SJSA1 (cell line): ENCODE measurements around the gene PEX14. TPM values are rescaled to one million over a fixed set of nuclear protein-coding genes. Genes with fewer than 3 reads are reported as not detected.

ENCODE experiments used
- DNase-seq, 2 experiments: peaks; one replicate each; pipeline ENCODE4 v3.0.0-alpha.2; 2015 to 2020; ENCODE audit warnings: low spot score in 2 of 2, low read depth in 1 of 2
- H3K27ac ChIP-seq: fragments of 250-450 bp; sonication (Bioruptor Pico); 2 replicates; pipeline ENCODE4 v1.5.1; 2020; ENCODE audit warnings: mild to moderate bottlenecking, moderate library complexity
- H3K27me3 ChIP-seq: fragments of 250-450 bp; sonication (Bioruptor Pico); replicated peaks from 2 replicates; pipeline ENCODE4 v1.5.1; 2020; ENCODE audit warnings: mild to moderate bottlenecking, moderate library complexity
- H3K36me3 ChIP-seq: fragments of 250-450 bp; sonication (Bioruptor Pico); 2 replicates; pipeline ENCODE4 v1.5.1; 2020; ENCODE audit warnings: mild to moderate bottlenecking
- H3K4me1 ChIP-seq: fragments of 250-450 bp; sonication (Bioruptor Pico); replicated peaks from 2 replicates; pipeline ENCODE4 v1.6.1; 2021; ENCODE audit warnings: mild to moderate bottlenecking
- H3K4me3 ChIP-seq: fragments of 250-450 bp; sonication (Bioruptor Pico); 2 replicates; pipeline ENCODE4 v1.5.1; 2020; ENCODE audit warnings: mild to moderate bottlenecking
- H3K9me3 ChIP-seq: fragments of 250-450 bp; sonication (Bioruptor Pico); replicated peaks from 2 replicates; pipeline ENCODE4 v1.5.1; 2020; ENCODE audit warnings: mild to moderate bottlenecking
- total RNA-seq: library from RNA; depleted of rRNA; stranded (reverse); fragments of >200 nt; shearing (Covaris generic); gene quantifications from 2 replicates; pipeline ENCODE4 v1.2.3, GENCODE V29; 2014

PEX14 gene
- total RNA-seq, 1 experiment from 2014 or later: 13.8 TPM

DNA sequence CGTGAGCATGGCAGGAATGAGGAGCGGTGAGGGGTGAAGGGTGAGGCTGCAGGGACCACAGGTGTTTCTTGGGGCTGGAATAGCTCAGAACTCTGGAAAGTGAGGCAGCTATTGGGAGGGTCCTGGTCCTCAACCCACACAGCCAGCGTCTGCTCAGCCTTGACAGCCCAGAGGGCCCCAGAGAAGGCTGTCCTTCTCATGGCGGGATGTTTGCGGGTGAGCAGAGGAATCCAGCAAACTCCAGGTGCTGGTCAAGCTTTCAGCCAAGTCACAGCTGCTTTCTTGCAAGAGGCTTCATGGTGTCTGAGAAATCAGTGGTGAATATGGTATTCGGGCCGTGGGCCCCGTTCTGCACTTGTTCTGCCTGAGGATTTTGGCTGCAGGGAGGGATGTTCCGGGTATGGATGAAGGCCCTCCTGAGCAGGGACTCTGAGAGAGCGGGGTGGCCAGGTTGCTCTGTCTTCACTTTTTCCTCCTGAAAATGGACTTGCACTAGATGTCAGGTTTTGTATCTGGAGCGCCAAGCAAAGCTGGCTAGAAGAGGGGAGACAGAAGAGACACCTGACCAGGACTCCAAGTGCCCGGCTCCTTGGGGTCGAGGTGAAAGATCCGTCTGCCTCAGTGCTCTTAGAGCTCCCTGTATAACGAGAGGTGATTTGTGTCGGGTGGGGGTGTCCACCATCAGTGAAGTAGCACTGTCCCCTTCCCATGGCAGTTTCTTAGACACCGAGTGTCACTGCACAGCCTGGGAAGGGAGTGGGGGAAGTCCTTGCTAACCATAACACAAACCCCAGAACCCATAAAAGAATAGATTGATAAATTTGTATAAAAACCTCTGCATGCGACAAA, 139.9 kb downstream of the PEX14 start:
- no peaks in the 10 kb centered on the region for H3K4me1 ChIP-seq
- no peak overlapping the region for H3K27ac ChIP-seq
- H3K36me3 ChIP-seq: no peaks in the 10 kb centered on the region
- H3K27me3 ChIP-seq: peaks cover 10% of the 10 kb centered on the region
- DNase-seq: no peak
- no peak overlapping the region for H3K4me3 ChIP-seq
- no peaks in the 10 kb centered on the region for H3K9me3 ChIP-seq

DNA sequence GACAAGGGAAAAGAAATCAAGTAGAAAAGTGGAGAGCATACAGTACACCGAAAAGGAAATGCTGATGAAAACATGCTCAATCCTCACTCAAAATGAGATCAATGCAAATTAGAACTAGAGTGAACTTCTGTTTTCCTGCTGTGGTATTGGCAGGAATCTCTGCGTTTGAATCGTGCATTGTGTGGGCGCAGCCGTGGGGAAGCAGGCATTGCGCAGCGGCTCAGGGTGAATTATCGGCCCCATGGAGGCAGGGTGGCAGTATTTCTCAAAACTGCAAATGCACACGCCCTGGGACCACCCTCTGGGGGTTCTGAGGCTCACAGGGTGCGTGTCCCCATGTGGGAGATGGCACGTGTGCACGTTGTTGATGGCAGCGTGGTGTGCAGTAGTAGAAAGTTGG, 140.6 kb downstream of the PEX14 start:
- Histone ChIP-seq H3K36me3 (no peaks in the 10 kb centered on the region), H3K27me3 (peaks cover 10% of the 10 kb centered on the region), H3K4me3 (no peak overlapping the region), H3K4me1 (no peaks in the 10 kb centered on the region), H3K27ac (no peak overlapping the region), H3K9me3 (no peaks in the 10 kb centered on the region)
- no peak for DNase-seq

DNA sequence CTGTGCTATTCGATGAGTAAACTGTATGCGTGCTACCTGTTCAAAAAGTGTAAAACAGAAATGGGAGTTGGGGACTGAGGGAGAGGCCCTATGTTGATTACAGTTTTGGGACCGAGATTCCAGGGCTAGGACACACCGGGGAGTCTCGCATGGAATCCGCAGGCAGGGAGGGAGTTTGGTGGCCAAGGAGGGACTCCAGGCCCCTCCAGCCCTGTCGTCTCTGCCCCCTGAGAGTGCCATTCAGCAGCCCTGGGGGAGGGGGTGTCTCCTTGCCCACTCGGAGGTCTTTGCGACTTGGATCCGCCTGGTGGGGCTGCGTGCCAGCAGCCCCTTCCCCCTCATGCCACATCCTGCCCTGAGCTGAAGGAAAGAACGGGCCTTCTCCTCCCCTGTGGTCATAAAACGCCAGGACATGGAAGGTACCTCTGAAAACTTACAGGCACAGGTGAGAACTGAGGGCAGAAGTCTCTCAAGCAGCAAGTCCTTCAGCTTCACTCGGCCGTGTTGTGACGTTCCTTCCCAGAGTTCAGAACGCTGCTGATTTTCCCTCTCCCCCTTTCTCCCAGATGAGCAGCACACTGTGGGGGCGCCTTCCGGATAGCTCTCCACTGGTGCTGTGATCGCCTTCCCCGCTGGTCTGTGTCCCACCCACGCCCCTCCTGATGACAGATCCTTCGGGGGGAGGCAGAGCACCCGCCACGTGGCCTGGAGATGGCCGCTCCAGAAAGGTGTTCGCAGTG, 141.4 kb downstream of the PEX14 start:
- H3K9me3 ChIP-seq: no peaks in the 10 kb centered on the region
- DNase-seq: no peak
- H3K36me3 ChIP-seq: no peaks in the 10 kb centered on the region
- H3K4me1 ChIP-seq: no peaks in the 10 kb centered on the region
- H3K27ac ChIP-seq: no peak overlapping the region
- no peak overlapping the region for H3K4me3 ChIP-seq
- peaks cover 6% of the 10 kb centered on the region for H3K27me3 ChIP-seq

- no peak overlapping the region for H3K27ac ChIP-seq
- no peak overlapping the region for H3K4me3 ChIP-seq
- peaks cover under 1% of the 10 kb centered on the region; the same call in 1 of the 2 replicates for H3K27me3 ChIP-seq
- H3K4me1 ChIP-seq: no peaks in the 10 kb centered on the region
- H3K9me3 ChIP-seq: no peaks in the 10 kb centered on the region
- H3K36me3 ChIP-seq: no peaks in the 10 kb centered on the region
- no peak for DNase-seq
Measured at GRCh38 chr1:10616696-10617095, 141.9 kb downstream of the PEX14 start.

GRCh38 chr1:10617318-10617717, 142.6 kb downstream of the PEX14 start:
- no peak overlapping the region for H3K27ac ChIP-seq
- no peaks in the 10 kb centered on the region for H3K4me1 ChIP-seq
- H3K9me3 ChIP-seq: no peaks in the 10 kb centered on the region

DNA sequence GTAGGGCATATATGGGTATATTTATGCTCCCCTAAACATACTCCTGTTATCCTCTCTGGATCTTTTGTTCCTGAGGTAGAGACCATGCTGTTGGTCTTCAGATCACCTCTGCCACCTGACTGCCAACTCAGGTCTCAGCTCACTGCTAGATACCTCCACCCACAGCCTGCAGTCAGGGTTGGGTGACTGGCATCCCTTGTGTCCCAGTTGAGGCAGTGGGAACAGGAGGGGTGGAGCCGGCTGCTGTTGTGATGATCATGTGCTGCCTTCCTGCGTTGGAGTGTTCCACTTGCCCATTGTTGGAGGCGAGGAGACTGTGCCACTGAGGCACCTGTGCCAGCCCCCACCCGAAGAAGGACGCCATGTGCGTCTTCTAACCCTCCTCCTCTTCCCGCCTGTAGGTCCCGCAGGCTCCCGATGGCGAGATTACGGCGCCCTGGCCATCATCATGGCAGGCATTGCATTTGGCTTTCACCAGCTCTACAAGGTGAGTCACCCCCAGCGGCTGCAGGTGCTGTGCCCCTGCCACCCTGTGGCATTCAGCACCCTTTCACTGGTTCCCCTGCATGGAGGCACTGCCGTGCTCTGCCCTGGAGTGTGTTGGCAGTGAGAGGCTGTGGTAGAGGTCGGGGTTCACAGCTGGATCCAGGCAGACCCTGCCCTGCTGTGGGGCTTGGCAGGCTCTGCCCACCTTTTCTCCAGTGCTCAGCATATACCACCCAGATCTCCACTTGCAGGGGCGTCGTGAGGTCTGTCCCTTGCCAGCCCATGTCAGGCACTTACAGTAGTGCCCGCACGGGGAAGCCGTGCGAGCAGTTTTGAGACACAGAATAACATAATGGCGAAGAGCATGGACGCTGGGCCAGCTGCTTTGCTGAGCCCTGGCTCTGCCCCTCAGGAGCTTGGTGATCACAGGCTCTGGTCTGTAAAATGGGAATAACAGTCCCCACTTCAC, 143.5 kb downstream of the PEX14 start:
- H3K27ac ChIP-seq: no peak overlapping the region
- no peaks in the 10 kb centered on the region for H3K9me3 ChIP-seq
- H3K4me3 ChIP-seq: no peak overlapping the region
- no peaks in the 10 kb centered on the region; the same call in 1 of the 2 replicates for H3K27me3 ChIP-seq
- DNase-seq: no peak
- no peaks in the 10 kb centered on the region for H3K4me1 ChIP-seq
- H3K36me3 ChIP-seq: no peaks in the 10 kb centered on the region

More at GRCh38 chr1:10617318-10617717, 142.6 kb downstream of the PEX14 start:
- Histone ChIP-seq H3K4me3 (no peak overlapping the region), H3K27me3 (no peaks in the 10 kb centered on the region; the same call in 1 of the 2 replicates), H3K36me3 (no peaks in the 10 kb centered on the region)
- no peak for DNase-seq

- H3K4me1 ChIP-seq: no peaks in the 10 kb centered on the region
- peaks cover 11% of the 10 kb centered on the region for H3K36me3 ChIP-seq
- no peak overlapping the region for H3K4me3 ChIP-seq
- no peak overlapping the region for H3K27ac ChIP-seq
- H3K27me3 ChIP-seq: no peaks in the 10 kb centered on the region
- no peak for DNase-seq
- no peaks in the 10 kb centered on the region for H3K9me3 ChIP-seq
Measured at GRCh38 chr1:10620776-10621175, 146.0 kb downstream of the PEX14 start.

GRCh38 chr1:10621906-10622305, 147.2 kb downstream of the PEX14 start:
- Histone ChIP-seq H3K4me3 (no peak overlapping the region), H3K9me3 (no peaks in the 10 kb centered on the region), H3K36me3 (peaks cover 11% of the 10 kb centered on the region), H3K27me3 (no peaks in the 10 kb centered on the region), H3K4me1 (no peaks in the 10 kb centered on the region), H3K27ac (no peak overlapping the region)
- DNase-seq: no peak

- Histone ChIP-seq H3K27ac (no peak overlapping the region), H3K4me3 (no peak overlapping the region), H3K9me3 (no peaks in the 10 kb centered on the region), H3K4me1 (no peaks in the 10 kb centered on the region), H3K36me3 (peaks cover 11% of the 10 kb centered on the region), H3K27me3 (no peaks in the 10 kb centered on the region)
- no peak for DNase-seq
Measured at GRCh38 chr1:10622910-10623685, 148.3 kb downstream of the PEX14 start.

- Histone ChIP-seq H3K4me3 (no peak overlapping the region), H3K27ac (no peak overlapping the region), H3K9me3 (no peaks in the 10 kb centered on the region), H3K4me1 (no peaks in the 10 kb centered on the region), H3K36me3 (peaks cover 11% of the 10 kb centered on the region), H3K27me3 (no peaks in the 10 kb centered on the region)
- no peak for DNase-seq
Measured at GRCh38 chr1:10623686-10624145, 149.0 kb downstream of the PEX14 start.

DNA sequence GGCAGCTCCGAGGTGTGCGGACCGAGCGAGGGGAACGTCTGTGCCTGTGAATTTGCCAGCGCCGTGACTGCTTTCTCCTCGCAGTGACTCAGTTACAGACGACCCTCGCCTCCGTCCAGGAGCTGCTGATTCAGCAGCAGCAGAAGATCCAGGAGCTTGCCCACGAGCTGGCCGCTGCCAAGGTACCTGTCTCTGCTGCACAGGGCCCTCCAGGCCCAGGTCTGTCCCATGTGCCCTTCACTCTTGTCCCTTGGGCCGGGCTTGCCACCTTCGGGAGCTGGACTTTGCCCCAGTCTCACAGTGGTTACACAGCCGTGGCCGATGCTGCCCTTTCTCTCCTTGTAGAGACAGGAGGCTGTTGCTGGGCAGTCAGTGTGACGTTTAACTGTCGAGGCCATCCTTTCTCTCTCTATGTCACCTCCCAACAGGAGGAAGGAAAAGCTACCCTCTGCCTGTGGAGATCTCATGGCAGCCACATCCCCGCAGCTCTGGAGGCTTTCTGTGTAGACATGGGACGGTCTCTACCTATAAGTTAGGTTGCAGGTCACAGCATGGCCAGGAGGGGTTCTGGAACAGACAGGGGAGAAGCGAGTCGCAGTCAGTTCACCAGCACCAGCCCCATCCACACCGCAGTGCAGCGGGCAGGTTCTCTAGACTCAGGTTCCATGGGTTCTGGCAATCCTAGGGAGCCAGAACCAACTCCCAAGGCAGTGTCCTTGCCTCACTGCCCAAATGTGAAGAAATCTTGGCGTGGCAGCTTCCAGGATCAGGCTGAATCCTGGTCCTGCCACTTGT, 149.7 kb downstream of the PEX14 start:
- no peak overlapping the region for H3K4me3 ChIP-seq
- peaks cover 11% of the 10 kb centered on the region for H3K36me3 ChIP-seq
- DNase-seq: no peak
- H3K27me3 ChIP-seq: no peaks in the 10 kb centered on the region
- no peaks in the 10 kb centered on the region for H3K9me3 ChIP-seq
- H3K4me1 ChIP-seq: no peaks in the 10 kb centered on the region
- H3K27ac ChIP-seq: no peak overlapping the region

- H3K27me3 ChIP-seq: no peaks in the 10 kb centered on the region
- H3K36me3 ChIP-seq: peaks cover 14% of the 10 kb centered on the region
- H3K27ac ChIP-seq: no peak overlapping the region
- H3K4me3 ChIP-seq: no peak overlapping the region
- no peaks in the 10 kb centered on the region for H3K9me3 ChIP-seq
- DNase-seq: no peak
- H3K4me1 ChIP-seq: no peaks in the 10 kb centered on the region
Measured at GRCh38 chr1:10625076-10625475, 150.3 kb downstream of the PEX14 start.
